ENCODE measurements around the gene RNF157.
A peak's percentile ranks its signal among the peaks of the same experiment; 100 is the strongest.
"Not testable (repeated sequence)": the region's sequence is repeated elsewhere in the genome, so short reads cannot be mapped to it uniquely, and the experiment has no call there.

The RNF157 gene

DNA sequence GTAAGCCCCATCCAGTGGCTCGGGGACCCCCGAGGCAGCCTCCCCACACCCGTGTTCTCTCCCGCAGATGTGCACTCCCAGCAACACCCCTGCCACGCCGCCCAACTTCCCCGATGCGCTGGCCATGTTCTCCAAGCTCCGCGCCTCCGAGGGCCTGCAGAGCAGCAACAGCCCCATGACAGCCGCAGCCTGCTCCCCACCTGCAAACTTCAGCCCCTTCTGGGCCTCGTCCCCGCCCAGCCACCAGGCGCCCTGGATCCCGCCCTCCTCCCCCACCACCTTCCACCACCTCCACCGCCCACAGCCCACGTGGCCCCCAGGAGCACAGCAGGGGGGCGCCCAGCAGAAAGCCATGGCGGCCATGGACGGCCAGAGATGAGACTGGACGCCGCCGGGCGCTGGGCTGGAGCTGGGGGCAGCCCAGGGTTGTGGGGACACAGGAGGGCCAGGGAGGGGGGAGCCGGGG is 29.9 kb upstream of the RNF157 start:
- DNase-seq, result no peak

GRCh38 chr17:76268991-76269981 is 29.0 kb upstream of the RNF157 start:
- no peak for DNase-seq

DNA sequence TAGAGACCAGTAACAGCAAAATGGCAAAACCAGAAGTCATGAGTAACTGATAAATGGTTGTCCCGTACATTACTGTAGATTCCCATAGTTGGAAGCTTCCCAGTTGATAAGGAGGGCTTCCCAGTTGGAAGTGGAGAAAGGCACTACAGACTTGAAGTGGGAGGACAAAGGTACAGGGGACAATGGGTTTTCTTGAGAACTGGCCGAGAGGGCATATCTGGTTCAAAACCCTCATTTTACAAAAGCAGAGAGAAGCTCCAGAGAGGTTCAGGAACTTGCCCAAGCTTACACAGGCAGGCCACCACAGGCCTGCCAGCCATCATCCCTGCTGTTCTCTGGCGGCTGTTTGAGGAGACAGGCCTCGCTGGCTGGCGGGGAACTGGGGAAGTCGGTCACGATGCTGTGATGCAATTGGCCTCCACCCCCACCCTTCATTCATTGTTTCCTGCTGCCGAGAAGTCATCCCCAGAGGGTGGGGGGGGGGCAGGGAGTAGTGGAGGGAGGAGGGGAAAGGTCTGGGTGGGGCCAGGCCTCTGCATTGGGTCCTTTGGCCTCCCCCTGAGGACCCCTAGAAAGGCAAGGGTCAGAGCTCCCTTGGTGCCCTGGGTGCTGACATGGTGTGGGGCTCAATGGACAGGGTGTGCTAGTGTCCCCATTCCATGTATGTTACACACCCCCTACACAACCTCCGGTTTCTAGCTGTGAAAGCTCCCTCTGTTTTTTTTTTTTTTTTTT is 27.9 kb upstream of the RNF157 start:
- DNase-seq, result peak; percentile 65 to 84

DNA sequence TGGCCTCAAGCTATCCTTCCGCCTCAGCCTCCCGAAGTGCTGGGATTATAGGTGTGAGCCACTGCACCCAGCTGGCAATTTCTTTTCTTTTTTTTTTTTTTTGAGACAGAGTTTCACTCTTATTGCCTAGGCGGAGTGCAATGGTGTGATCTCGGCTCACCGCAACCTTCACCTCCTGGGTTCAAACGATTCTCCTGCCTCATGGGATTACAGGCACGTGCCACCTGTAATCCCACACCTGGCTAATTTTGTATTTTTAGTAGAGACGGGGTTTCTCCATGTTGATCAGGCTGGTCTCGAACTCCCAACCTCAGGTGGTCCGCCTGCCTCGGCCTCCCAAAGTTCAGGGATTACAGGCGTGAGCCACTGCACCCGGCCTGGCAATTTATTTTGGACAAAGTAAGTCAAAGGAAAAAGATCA is 27.3 kb upstream of the RNF157 start:
- not testable (repeated sequence) for DNase-seq

- no peak for DNase-seq
These were observed 26.8 kb upstream of the RNF157 start for GRCh38 chr17:76267051-76267576.

DNA sequence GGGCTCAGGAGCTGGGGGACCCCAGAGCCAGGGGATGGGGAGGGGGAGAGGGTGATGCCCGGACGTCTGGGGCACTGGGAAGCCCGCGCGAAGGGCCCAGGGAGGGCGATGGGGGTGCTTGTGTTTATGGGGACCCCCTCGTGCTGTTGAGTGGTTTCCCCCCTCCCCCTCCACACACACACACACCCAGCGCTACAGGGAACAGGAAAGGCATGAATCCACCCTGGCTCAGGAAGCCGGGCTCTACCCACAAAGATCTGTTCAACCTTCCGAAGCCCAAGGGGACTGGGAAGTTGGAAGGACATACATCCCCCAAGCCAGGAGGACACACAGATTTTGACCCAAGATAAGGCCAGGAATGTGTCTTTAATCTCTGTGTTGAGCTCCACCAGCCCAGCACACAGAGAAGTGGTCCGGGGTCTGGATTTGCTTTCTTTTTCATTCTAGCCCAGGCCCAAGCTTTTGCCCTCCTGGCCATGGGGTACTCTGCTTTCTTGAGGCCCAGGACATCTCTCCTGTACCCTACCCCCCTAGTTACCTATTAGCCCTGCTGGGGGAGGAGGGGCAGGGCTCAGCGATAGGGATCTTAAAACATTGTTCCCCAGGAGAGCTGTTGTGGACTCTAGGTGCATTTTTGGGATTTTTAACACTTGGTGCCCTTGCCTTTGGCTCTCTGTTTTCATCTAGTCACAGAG is 26.1 kb upstream of the RNF157 start:
- no peak for DNase-seq

GRCh38 chr17:76265624-76266243 is 25.4 kb upstream of the RNF157 start:
- peak in 1 of 2 experiments; percentile 50 for DNase-seq

GRCh38 chr17:76264755-76265623 is 24.7 kb upstream of the RNF157 start, which contains the start of gene UBALD2:
TSS of gene UBALD2 (plus strand) at chr17:76265348. CDS start at chr17:76265506, 158 bp downstream.
- DNase-seq, result peak; percentile 98 to 99

DNA sequence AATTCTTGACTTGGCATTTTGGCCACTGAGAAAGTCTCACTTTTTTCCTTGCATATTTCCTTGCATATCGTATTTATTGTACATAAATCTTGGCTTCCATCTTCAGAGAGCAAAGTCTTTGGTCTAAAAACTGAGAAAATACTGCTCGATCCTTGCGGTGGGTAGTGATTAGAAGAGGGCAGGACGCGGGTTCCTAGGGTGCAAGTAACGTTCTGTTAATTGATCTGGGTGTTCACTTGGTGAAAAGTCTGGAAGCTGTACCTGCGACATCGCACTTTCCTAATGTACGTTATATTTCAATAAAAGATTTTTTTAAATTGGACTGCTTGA is 24.1 kb upstream of the RNF157 start:
- no peak for DNase-seq

DNA sequence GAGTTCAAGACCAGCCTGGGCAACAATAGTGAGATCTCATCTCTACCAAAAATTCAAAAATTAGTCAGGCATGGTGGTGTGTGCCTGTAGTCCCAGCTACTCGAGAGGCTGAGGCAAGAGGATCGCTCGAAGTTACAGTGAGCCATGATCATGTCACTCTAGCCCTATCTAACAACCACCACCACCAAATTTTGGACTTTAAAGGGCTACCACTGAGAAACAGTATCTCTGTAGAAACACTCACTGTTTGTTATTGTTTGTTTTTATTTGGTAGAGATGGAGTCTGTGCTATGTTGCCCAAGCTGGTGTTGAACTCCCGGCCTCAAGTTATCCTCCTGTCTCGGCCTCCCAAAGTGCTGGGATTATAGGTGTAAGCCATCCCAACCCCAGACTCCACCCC is 23.6 kb upstream of the RNF157 start:
- DNase-seq, result no peak

- DNase-seq, result no peak
These were observed 22.5 kb upstream of the RNF157 start for GRCh38 chr17:76262732-76263344.

DNA sequence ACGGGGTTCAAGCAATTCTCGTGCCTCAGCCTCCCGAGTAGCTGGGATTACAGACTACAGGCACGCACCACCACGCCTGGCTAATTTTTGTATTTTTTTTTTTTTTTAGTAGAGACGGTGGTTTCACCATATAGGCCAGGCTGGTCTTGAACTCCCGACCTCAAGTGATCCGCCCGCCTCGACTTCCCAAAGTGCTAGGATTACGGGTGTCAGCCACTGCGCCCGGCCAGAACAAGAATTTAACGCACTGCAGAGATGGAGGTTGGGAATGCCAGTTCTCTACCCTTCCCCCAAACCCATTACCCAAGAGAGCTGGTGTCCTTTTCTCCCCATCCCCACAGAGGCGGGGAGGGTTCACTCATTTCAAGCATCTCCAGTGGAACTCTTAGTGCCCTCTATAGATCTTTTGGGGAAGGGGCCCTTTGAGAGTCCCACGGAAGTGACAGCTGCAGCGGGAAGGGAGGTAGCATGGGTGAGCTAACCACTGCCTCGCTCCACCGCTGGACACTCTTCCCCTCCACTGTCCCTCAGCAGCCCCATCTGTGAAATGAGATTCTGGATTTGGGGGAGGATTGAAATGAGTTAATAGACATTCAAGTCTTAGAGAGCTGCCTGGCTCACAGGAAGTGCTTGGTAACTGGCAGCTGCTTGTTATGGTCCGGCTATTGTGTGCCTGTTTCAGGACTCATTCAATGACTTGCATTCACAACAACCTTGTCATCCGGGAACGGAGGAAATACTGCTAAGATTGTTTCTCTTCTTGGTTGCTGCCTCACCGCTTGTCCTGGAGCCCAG is 21.3 kb upstream of the RNF157 start:
- no peak for DNase-seq

GRCh38 chr17:76260669-76261068 is 20.4 kb upstream of the RNF157 start:
- DNase-seq, result no peak

GRCh38 chr17:76260220-76260619 is 19.9 kb upstream of the RNF157 start:
- DNase-seq, result no peak

- not testable (repeated sequence) for DNase-seq
These were observed 16.2 kb upstream of the RNF157 start for GRCh38 chr17:76256430-76257050.

GRCh38 chr17:76255801-76256429 is 15.6 kb upstream of the RNF157 start:
- DNase-seq, result no peak

GRCh38 chr17:76254275-76254674 is 14.0 kb upstream of the RNF157 start:
- DNase-seq, result no peak

DNA sequence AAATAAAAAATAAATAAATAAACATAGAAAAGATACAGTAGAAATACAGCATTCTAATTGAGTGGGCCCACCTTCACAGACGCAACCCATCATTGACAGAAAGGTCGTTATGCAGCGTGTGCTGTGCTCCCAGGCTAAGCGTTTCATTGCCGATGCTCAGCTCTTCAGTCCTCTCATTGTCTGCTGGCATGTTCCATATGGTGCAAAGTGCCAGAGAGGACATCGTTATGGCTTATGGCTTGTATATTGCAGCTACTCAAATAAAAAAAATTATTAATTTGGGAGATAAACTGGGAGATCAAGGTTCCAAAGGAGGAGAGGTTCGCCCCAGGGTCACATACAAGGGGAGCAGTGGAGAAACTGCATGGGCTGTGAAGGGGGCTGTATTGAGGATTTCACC is 13.5 kb upstream of the RNF157 start:
- no peak for DNase-seq

Measured in stimulated activated CD4-positive, alpha-beta T cell treated with anti-CD3 and anti-CD28 coated beads, Interleukin-4, amount 100 ng/mL, for 4 hours (primary cell).